Hindlimb muscle (tissue), 1 donor: Measurements from ENCODE around the gene BDH1. TPM values are rescaled to one million over a fixed set of nuclear protein-coding genes. Genes with fewer than 3 reads are reported as not detected.
"Not testable (repeated sequence)": the region's sequence is repeated elsewhere in the genome, so short reads cannot be mapped to it uniquely, and the experiment has no call there.

ENCODE experiments used
- DNase-seq: peaks from one replicate; pipeline ENCODE4 v3.0.0-alpha.2; 2013
- polyA plus RNA-seq: library from polyadenylated mRNA; unstranded; fragments of 120-200 nt; gene quantifications from one replicate; pipeline ENCODE4 v1.2.1, GENCODE V29; 2013; ENCODE audit not compliant: insufficient read length

BDH1 gene
- polyA plus RNA-seq, 1 donor, result 5.5 TPM

GRCh38 chr3:197484204-197484901, 71.4 kb downstream of the BDH1 start:
- no peak for DNase-seq

- no peak for DNase-seq
These were observed 73.8 kb downstream of the BDH1 start for GRCh38 chr3:197482001-197482400.

- no peak for DNase-seq
These were observed 75.4 kb downstream of the BDH1 start for GRCh38 chr3:197480320-197480719.

- no peak for DNase-seq
These were observed 76.8 kb downstream of the BDH1 start for GRCh38 chr3:197478746-197479668.

GRCh38 chr3:197477816-197478215, 78.0 kb downstream of the BDH1 start:
- DNase-seq, result not testable (repeated sequence)

GRCh38 chr3:197475997-197476525, 79.7 kb downstream of the BDH1 start:
- DNase-seq, result no peak

- no peak for DNase-seq
These were observed 80.3 kb downstream of the BDH1 start for GRCh38 chr3:197475514-197475913.

GRCh38 chr3:197472151-197472550, 83.6 kb downstream of the BDH1 start:
- no peak for DNase-seq

GRCh38 chr3:197471221-197472010, 84.4 kb downstream of the BDH1 start:
- DNase-seq, result no peak

- DNase-seq, result no peak
These were observed 86.8 kb downstream of the BDH1 start for GRCh38 chr3:197468866-197469382.

- DNase-seq, result no peak
These were observed 87.6 kb downstream of the BDH1 start for GRCh38 chr3:197468167-197468566.

- no peak for DNase-seq
These were observed 89.0 kb downstream of the BDH1 start for GRCh38 chr3:197466586-197467399.

GRCh38 chr3:197465996-197466549, 89.7 kb downstream of the BDH1 start:
- DNase-seq, result no peak

- no peak for DNase-seq
These were observed 90.4 kb downstream of the BDH1 start for GRCh38 chr3:197465197-197465995.

GRCh38 chr3:197464794-197465193, 91.0 kb downstream of the BDH1 start:
- no peak for DNase-seq

GRCh38 chr3:197463279-197463678, 92.5 kb downstream of the BDH1 start:
- DNase-seq, result no peak

- DNase-seq, result no peak
These were observed 93.0 kb downstream of the BDH1 start for GRCh38 chr3:197462808-197463207.

GRCh38 chr3:197460639-197461038, 95.1 kb downstream of the BDH1 start:
- no peak for DNase-seq

- no peak for DNase-seq
These were observed 95.8 kb downstream of the BDH1 start for GRCh38 chr3:197460002-197460401.
